NCI-H187 treated with DMSO at 0.1 percent for 48 hours (cell line): ENCODE results near the gene PRSS33.

ENCODE experiments used
- DNase-seq: peaks from one replicate; lab custom pipeline; 2025; lab: John Stamatoyannopoulos, UW

The PRSS33 gene

DNA sequence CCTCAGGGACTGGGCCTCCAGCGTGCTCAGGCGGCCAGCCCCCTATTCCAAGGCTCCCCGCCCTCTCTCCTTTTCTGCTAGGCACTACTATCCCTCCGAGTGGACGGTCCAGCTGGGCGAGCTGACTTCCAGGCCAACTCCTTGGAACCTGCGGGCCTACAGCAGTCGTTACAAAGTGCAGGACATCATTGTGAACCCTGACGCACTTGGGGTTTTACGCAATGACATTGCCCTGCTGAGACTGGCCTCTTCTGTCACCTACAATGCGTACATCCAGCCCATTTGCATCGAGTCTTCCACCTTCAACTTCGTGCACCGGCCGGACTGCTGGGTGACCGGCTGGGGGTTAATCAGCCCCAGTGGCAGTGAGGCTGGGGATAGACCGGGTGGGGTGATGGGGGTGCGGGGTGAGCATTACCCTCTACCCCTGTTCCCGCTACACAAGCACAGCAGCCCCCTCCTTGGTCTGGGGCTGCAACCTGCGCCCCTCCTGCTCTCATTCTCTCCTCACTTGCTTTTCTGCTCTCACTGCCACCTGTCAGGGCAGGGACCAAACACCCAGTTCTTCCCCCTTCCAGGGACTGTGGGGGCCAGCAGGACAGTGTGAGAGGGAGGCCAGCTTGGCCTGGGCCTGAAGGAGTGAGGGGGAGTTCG lies 12.0 kb upstream of the PRSS33 start:
- no peak for DNase-seq

DNA sequence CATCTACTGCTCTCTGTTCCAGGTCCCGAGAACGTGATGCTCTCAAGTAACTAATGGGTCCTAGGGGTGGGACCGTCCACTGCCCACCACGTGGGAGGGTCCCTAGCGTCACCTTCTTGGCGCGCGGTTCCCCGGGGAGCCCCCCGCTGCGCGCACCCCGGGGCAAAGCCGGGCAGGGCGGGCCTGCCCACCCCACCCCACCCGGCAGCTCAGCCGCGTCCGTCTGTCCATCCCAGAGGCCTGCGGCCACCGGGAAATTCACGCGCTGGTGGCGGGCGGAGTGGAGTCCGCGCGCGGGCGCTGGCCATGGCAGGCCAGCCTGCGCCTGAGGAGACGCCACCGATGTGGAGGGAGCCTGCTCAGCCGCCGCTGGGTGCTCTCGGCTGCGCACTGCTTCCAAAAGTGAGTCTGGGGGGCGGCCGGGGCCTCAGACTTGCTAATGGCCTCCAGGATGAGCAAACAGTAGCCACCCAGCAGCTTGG lies 11.4 kb upstream of the PRSS33 start:
- no peak for DNase-seq

DNA sequence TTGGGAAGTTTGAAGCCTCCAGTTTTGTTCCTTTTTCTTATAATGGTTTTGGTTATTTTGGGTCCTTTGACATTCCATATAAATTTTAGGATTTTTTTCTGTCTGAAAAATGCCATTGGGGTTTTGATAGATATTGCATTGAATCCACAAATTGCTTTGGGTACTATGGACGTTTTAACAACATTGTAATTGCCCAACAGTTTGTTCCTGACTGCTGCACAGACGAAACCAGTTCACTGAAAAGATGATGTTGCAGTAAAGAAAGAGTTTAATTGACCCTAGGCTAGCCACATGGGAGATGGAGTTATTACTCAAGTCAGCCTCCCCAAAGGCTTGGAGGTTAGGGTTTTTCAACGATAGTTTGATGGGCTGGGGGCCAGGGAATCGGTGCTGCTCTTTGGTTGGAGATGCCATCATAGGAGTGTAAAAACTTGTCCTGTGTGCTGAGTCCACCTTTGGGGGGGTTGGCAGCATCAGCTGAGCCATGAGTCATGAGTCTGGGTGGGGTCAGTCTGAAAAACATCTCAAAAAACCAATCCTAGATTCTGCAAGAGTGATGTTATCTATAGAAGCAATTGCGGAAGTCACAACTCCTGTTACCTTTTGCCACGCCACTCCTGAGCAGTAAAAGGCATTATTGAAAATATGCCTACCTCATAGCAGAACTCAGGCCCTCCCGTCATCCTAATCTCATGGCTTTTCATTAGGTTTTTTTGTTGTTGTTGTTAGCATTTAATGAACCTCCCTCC lies 8.2 kb upstream of the PRSS33 start:
- no peak for DNase-seq

GRCh38 chr16:2792940-2793339 lies 5.6 kb upstream of the PRSS33 start:
- no peak for DNase-seq

DNA sequence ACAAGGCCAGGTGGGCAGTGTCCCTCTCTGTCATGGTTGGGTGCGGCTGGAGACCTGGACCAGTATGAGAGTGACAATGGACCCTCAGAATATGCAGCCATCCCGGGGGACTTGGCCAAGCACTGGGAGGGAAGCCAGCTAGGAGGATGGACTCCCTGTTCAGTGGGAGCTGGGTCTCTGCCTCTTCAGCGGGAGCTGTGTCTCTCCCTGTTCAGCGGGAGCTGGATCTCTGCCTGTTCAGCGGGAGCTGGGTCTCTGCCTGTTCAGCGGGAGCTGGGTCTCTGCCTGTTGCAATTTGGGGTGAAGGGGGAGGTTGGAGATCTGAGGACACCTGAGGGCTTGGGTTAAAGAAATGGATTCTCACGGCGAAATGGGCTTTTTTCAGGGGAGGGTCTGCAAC lies 3.8 kb upstream of the PRSS33 start:
- DNase-seq = no peak

- DNase-seq = no peak
These were observed 3.3 kb upstream of the PRSS33 start for GRCh38 chr16:2790631-2791030.

DNA sequence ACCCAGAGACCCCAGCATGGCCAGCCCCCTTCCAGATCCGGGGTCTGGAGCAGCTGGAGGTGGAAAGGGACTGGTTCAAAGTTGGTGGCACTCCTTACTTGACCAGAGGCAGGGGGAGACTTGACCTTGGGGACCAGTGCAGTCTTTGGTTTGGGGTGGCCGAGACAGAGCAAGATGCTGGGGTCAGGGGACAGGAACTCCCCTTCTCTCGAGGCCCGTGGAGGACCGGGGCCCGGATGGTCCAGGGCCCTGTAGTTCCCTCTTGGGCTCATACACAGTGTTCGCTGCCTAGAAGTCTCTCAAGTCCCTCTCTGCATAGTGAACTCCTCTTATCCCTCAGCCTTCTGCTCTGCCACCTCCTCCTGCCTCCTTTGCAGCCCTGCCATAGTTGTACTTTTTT lies 601 bp upstream of the PRSS33 start:
- no peak for DNase-seq

- DNase-seq = no peak
These were observed 571 bp downstream of the PRSS33 start for GRCh38 chr16:2786826-2787151.

DNA sequence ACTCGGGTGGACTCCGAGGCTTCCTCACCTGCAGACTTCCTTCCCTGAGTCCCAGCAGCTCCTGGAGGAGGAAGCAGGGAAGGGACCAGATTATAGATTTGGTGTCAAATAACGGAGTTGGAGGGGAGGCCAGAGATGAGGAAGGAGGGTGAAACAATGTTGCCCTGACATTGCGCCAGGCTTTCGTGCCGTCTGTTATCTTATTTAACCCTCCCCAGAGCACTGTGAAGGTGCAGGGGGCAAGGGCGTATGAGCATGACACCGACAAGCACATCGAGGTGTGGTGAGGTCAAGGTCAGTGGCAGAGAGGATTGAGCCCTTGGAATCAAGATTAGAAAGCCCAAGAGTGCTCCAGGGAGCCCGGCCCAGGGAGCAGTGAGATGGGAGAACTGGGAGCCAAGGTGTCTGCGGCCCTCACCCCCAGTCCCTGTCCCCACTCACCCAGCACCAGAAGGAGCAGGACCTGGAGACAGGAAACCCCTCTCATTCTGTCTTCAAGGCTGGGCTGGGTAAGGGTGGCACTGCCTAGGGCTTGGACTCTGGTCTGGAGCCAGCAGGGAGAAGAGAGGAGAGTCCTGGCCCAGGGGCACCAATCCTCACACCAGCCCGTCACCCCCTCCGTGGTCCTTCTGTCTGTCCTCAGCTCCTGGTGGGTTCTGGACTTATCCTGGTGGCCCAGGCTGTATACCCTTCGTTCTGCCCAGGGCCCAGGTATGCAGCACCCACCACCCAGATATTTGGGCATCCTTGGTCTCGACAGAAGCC lies 1.1 kb downstream of the PRSS33 start:
- no peak for DNase-seq

- no peak for DNase-seq
These were observed 2.0 kb downstream of the PRSS33 start for GRCh38 chr16:2785101-2785991.

DNA sequence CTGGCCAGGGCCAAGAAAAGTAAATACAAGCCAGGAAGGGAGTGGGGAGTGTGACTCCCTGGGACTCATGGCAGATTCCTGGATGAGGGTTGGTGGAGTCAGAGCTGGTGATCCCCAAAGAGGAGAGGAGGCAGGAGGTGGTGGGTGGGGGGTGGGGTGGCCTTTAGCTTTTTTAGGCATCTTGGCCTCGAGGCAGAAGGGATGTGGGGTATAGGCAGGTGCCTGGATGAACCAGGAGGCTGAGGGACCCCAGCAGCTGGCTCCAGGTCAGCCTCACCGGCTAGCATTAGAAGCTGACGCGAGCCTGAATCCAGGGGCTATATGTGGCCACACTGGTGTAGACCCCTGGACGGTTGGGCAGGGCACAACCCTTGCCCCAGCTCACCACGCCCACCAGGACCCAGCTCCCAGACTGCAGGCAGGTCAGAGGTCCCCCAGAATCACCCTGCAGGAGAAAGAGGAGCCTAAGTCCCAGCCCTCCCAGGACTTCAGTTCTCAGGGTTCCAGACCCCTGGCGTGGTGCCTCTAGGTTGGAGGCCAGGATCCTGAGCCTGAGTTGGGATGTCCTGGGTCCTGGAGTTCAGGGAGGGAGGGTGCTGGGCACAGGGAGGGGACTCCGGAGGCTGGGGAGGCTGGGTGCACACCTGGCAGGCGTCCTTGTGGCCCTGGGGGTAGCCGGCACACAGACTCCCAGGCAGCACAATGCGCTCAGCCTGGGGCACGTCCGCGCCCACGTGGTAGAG lies 2.8 kb downstream of the PRSS33 start:
- no peak for DNase-seq

DNA sequence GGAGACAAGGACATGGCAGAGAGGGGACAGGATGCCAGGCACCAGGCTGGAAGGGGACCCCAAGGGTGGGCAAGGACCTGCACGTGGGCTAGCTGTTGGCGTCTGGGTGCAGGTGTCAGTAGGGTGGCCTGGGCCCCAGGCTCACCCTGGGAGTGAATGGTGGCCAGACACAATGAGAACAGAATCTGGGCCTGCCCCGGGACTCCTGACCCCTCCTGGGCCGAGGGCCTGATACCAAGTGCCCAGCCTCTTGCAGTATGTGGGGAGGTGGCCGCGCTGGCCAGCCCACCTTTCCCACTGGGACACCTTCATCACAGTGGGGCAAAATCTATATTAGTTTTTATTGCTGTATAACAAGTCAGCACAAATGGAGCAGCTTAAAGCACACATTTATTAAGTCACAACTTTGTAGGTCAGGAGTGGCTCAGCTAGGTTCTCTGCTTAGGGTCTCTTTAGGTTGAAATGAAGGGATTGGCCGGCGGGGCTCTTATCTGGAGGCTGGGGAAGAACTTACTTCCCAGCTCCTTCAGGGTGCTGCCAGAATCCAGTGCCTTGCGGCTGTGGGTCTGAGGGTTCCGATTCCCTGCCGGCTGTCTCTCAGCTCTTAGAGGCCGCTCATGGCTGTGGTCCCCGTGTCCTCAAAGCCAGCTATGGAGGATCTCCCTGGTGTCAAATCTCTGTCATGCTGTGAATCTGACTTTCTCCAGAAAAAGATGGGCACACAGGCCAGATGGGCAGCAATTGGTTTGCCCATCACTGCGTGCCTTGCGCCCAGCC lies 3.6 kb downstream of the PRSS33 start:
- DNase-seq = no peak

GRCh38 chr16:2782583-2783351 lies 4.6 kb downstream of the PRSS33 start:
- no peak for DNase-seq

- no peak for DNase-seq
These were observed 7.1 kb downstream of the PRSS33 start for GRCh38 chr16:2779978-2780898.

DNA sequence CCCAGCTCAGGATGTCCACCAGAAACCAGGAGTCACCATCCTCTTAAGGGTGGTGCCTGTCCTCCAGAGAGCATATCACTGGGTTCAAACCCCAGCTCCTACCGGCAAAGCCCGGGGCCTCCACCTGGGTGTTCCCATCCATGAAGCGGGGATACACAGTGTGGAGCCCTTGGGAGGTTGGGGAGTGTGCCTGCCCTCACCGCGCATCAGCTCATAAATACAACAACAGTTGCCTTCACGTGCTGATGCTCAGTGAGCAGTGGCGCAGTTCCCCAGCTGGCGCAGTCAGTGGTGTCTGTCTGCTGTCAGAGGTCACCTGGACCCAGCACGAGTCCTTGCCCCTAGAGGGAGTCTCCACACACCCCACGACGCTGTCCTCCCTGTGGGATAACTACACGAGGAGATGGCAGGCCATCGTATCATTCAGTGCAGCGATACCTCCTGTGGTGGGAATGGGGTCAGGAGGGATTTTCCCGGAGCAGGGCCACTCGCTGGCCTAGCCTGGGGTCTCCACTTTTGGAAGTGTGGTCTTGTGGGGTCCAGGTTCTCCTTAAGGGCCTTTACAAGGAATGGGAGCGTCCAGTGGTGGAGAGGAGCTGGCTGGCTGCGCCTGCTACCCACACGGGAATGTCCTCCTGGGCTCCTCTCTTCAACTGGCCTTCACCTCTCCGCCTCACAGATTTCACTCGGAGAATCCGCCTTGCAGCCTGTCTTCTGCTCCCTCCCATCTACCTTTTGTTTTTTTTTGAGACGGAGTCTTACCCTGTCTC lies 8.0 kb downstream of the PRSS33 start:
- DNase-seq = no peak

DNA sequence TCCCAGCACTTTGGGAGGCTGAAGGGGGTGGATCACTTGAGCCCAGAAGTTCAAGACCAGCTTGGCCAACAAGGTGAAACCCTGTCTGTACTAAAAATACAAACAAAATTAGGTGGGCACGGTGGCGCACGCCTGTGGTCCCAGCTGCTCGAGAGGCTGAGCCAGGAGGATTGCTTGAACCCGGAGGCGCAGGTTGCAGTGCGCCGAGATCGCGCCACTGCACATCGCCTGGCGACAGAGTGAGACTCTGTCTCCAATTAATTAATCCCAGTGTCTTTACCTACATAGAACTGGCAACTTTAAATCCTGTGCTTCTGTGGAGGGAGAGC lies 8.8 kb downstream of the PRSS33 start:
- no peak for DNase-seq

DNA sequence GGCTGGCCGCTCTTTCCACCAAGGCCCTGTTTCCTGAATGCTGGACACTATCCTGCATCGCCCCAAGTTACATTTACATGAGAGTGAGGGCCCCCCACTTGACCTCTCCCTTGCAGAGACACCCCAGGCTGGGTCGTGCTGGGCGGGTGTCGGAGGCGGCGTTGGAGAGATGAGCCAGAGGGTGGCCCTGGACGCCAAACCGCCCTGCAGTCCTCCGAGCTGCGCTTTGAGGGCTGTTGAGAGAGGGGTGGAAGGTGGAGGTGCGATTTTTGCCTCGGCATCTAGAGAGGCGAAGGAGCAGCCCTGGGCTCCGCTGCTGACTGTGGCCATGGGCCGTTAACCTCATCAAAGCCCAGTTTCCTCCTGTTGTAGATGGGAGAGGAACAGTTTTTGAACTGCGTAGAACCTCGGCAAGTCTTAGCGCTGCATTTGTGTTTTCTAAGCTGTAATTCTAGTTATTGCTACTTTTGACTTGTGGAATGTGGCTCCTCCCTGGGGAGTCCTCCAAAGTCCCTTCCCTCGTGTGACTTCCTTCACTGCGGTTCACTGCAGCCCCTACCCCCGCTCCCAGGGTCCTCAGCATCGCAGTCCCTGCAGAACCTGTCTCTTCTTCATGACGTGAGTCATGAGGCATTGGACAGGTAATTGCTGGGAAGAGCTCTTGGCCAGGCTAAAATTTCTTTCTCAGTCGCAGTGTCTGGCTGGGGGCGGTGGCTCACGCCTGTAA lies 9.3 kb downstream of the PRSS33 start:
- no peak for DNase-seq
